ENCODE data around the gene MMP17. TPM values are rescaled to one million over a fixed set of nuclear protein-coding genes. Genes with fewer than 3 reads are reported as not detected.

The MMP17 gene
- total RNA-seq, 1 donor from 2014 or later = 0.73 TPM

- intact Hi-C loops (cut with DNase I) = loop anchor here (2.0 kb wide), 1 partner anchor 15 kb away; no protein-coding TSS in a partner anchor
- ATAC-seq (no peak), DNase-seq (ENCODE audit: missing footprints) (peak; percentile 54)
Measured at GRCh38 chr12:131897875-131898274, 69.7 kb downstream of the MMP17 start.

- intact Hi-C loops (cut with DNase I) = no loop called here
- DNase-seq (ENCODE audit: missing footprints) (peak; percentile 25), ATAC-seq (no peak)
Measured at GRCh38 chr12:131900397-131900796, 72.2 kb downstream of the MMP17 start.

Other genes starting within 250 kb of the MMP17 start
- 19.4 TPM for gene SFSWAP, start 117.3 kb upstream of the MMP17 start, total RNA-seq
- gene ULK1, start 66.2 kb downstream of the MMP17 start, total RNA-seq = 49.3 TPM
- 9.4 TPM for gene PUS1, start 100.9 kb downstream of the MMP17 start, total RNA-seq
- gene EP400, start 121.5 kb downstream of the MMP17 start, total RNA-seq = 13.9 TPM